Neural progenitor cell (in vitro differentiated cells): ENCODE results near the gene CAGE1. TPM values are rescaled to one million over a fixed set of nuclear protein-coding genes. Genes with fewer than 3 reads are reported as not detected.

Experiments
- DNase-seq: peaks from one replicate; pipeline ENCODE4 v3.0.0-alpha.2; 2016; ENCODE audit warnings: low spot score
- H2AFZ ChIP-seq: fragments of 200-600 bp; sonication (generic); replicated peaks from 2 replicates; pipeline ENCODE4 v1.6.1; 2016; ENCODE audit warnings: antibody characterized with exemption
- H3F3A ChIP-seq: fragments of 200-600 bp; sonication (generic); 2 replicates; pipeline ENCODE4 v1.6.1; 2016; ENCODE audit warnings: antibody characterized with exemption, low read depth
- H3K27ac ChIP-seq: fragments of 200-600 bp; sonication (generic); 2 replicates; pipeline ENCODE4 v1.5.1; 2016; ENCODE audit warnings: mild to moderate bottlenecking
- H3K27me3 ChIP-seq: fragments of 200-600 bp; sonication (generic); 2 replicates; pipeline ENCODE4 v1.6.1; 2016; ENCODE audit warnings: mild to moderate bottlenecking, moderate library complexity
- H3K36me3 ChIP-seq: fragments of 200-600 bp; sonication (generic); 2 replicates; pipeline ENCODE4 v1.5.1; 2016
- H3K4me1 ChIP-seq: fragments of 200-600 bp; sonication (generic); 2 replicates; pipeline ENCODE4 v1.6.1; 2016; ENCODE audit warnings: mixed run types
- H3K4me2 ChIP-seq: fragments of 200-600 bp; sonication (generic); 2 replicates; pipeline ENCODE4 v1.6.1; 2016
- H3K4me3 ChIP-seq: fragments of 200-600 bp; sonication (generic); 2 replicates; pipeline ENCODE4 v1.5.1; 2016
- H3K79me2 ChIP-seq: fragments of 200-600 bp; sonication (generic); 2 replicates; pipeline ENCODE4 v1.6.1; 2016; ENCODE audit warnings: low read depth
- H3K9ac ChIP-seq: fragments of 200-600 bp; sonication (generic); 2 replicates; pipeline ENCODE4 v1.6.1; 2016
- H3K9me3 ChIP-seq: fragments of 200-600 bp; sonication (generic); 2 replicates; pipeline ENCODE4 v1.5.1; 2016; ENCODE audit warnings: low read depth
- H4K20me1 ChIP-seq: fragments of 200-600 bp; sonication (generic); 2 replicates; pipeline ENCODE4 v1.6.1; 2016; ENCODE audit warnings: low read depth
- H3K27ac Mint-ChIP-seq: 3 replicates; pipeline ENCODE4 v1.8.0; 2021; ENCODE audit warnings: mixed read lengths
- H3K27me3 Mint-ChIP-seq: 2 replicates; pipeline ENCODE4 v1.8.0; 2022; ENCODE audit warnings: low read depth, mild to moderate bottlenecking, inconsistent platforms, moderate library complexity, mixed read lengths; ENCODE audit not compliant: insufficient read depth
- H3K36me3 Mint-ChIP-seq: 3 replicates; pipeline ENCODE4 v1.8.0; 2021; ENCODE audit warnings: mixed read lengths
- H3K4me1 Mint-ChIP-seq: 3 replicates; pipeline ENCODE4 v1.8.0; 2021; ENCODE audit warnings: mixed read lengths
- H3K4me3 Mint-ChIP-seq: 3 replicates; pipeline ENCODE4 v1.8.0; 2021; ENCODE audit warnings: mild to moderate bottlenecking, moderate library complexity, mixed read lengths
- H3K9me3 Mint-ChIP-seq: 3 replicates; pipeline ENCODE4 v1.8.0; 2020; ENCODE audit warnings: mixed read lengths
- CTCF ChIP-seq: fragments of 200-600 bp; sonication (generic); IDR thresholded peaks from 2 replicates; pipeline ENCODE4 v1.5.1; 2017; ENCODE audit warnings: antibody characterized with exemption, mild to moderate bottlenecking
- EZH2 ChIP-seq: fragments of 200-600 bp; sonication (generic); IDR thresholded peaks from 2 replicates; pipeline ENCODE4 v1.6.1; 2017; ENCODE audit warnings: antibody characterized with exemption, mild to moderate bottlenecking, moderate library complexity
- EZH2phosphoT487 ChIP-seq: fragments of 200-600 bp; sonication (generic); IDR thresholded peaks from 2 replicates; pipeline ENCODE4 v1.6.1; 2017; ENCODE audit warnings: antibody characterized with exemption
- total RNA-seq: library from RNA; depleted of rRNA; stranded (reverse); fragments of >200 nt; gene quantifications from 2 replicates; pipeline ENCODE4 v1.2.3, GENCODE V29; 2015; ENCODE audit warnings: low replicate concordance

CAGE1 gene
- total RNA-seq, 1 donor from 2014 or later, result not detected

GRCh38 chr6:7431674-7432390, 42.3 kb upstream of the CAGE1 start:
- no peaks in the 10 kb centered on the region for H3F3A ChIP-seq
- no peak overlapping the region for H3K4me2 ChIP-seq
- TF ChIP-seq EZH2phosphoT487 (no peak), CTCF (no peak), EZH2 (no peak)
- Mint-ChIP-seq H3K27ac (peak overlapping the region; percentile 25), H3K9me3 (peaks cover 2% of the 10 kb centered on the region), H3K4me3 (no peak overlapping the region), H3K36me3 (no peaks in the 10 kb centered on the region), H3K27me3 (peaks cover 2% of the 10 kb centered on the region), H3K4me1 (peaks cover 12% of the 10 kb centered on the region)
- H3K4me3 ChIP-seq, result no peak overlapping the region
- H3K27ac ChIP-seq, result no peak overlapping the region
- H4K20me1 ChIP-seq, result no peaks in the 10 kb centered on the region
- no peaks in the 10 kb centered on the region for H3K27me3 ChIP-seq
- peaks cover 12% of the 10 kb centered on the region for H3K4me1 ChIP-seq
- no peaks in the 10 kb centered on the region for H3K36me3 ChIP-seq
- H2AFZ ChIP-seq, result peak overlapping the region; percentile 97
- no peaks in the 10 kb centered on the region for H3K79me2 ChIP-seq
- H3K9me3 ChIP-seq, result no peaks in the 10 kb centered on the region
- no peak for DNase-seq
- no peak overlapping the region for H3K9ac ChIP-seq

GRCh38 chr6:7431313-7431673, 41.8 kb upstream of the CAGE1 start:
- H3K4me3 Mint-ChIP-seq, result no peak overlapping the region
- H3K4me3 ChIP-seq, result no peak overlapping the region
- peaks cover 12% of the 10 kb centered on the region for H3K4me1 ChIP-seq
- peaks cover 2% of the 10 kb centered on the region for H3K27me3 Mint-ChIP-seq
- H3K4me1 Mint-ChIP-seq, result peaks cover 12% of the 10 kb centered on the region
- peak overlapping the region; percentile 97 for H2AFZ ChIP-seq
- no peaks in the 10 kb centered on the region for H3K36me3 Mint-ChIP-seq
- no peak for DNase-seq
- H3F3A ChIP-seq, result no peaks in the 10 kb centered on the region
- peaks cover 3% of the 10 kb centered on the region for H3K9me3 Mint-ChIP-seq
- H3K27ac ChIP-seq, result no peak overlapping the region
- H3K79me2 ChIP-seq, result no peaks in the 10 kb centered on the region
- TF ChIP-seq CTCF, result no peak
- TF ChIP-seq EZH2, result no peak
- TF ChIP-seq EZH2phosphoT487, result no peak
- no peaks in the 10 kb centered on the region for H4K20me1 ChIP-seq
- H3K27me3 ChIP-seq, result no peaks in the 10 kb centered on the region
- no peak overlapping the region for H3K4me2 ChIP-seq
- no peaks in the 10 kb centered on the region for H3K9me3 ChIP-seq
- no peaks in the 10 kb centered on the region for H3K36me3 ChIP-seq
- no peak overlapping the region for H3K27ac Mint-ChIP-seq
- no peak overlapping the region for H3K9ac ChIP-seq

- no peaks in the 10 kb centered on the region for H3K27me3 ChIP-seq
- TF ChIP-seq EZH2phosphoT487 (no peak), CTCF (no peak), EZH2 (no peak)
Observed at GRCh38 chr6:7426447-7427169, 37.1 kb upstream of the CAGE1 start.

More at GRCh38 chr6:7426447-7427169, 37.1 kb upstream of the CAGE1 start:
- Histone ChIP-seq H4K20me1 (no peaks in the 10 kb centered on the region), H3F3A (no peaks in the 10 kb centered on the region), H3K4me1 (peaks cover 1% of the 10 kb centered on the region), H3K27ac (no peak overlapping the region), H3K9me3 (no peaks in the 10 kb centered on the region), H3K4me2 (no peak overlapping the region), H3K36me3 (no peaks in the 10 kb centered on the region), H2AFZ (no peak overlapping the region), H3K9ac (no peak overlapping the region), H3K4me3 (no peak overlapping the region), H3K79me2 (no peaks in the 10 kb centered on the region)
- Mint-ChIP-seq H3K36me3 (no peaks in the 10 kb centered on the region), H3K27ac (no peak overlapping the region), H3K4me3 (no peak overlapping the region), H3K27me3 (no peaks in the 10 kb centered on the region), H3K4me1 (peaks cover 2% of the 10 kb centered on the region), H3K9me3 (peaks cover 3% of the 10 kb centered on the region)
- no peak for DNase-seq
